GM12891 (cell line): Measurements from ENCODE around the gene DNER.

Source experiments
- POLR2A ChIP-seq: IDR thresholded peaks from 2 replicates; pipeline ENCODE4 v1.6.1; 2011; ENCODE audit warnings: low read depth, low read length, control low read depth
- POLR2AphosphoS5 ChIP-seq: IDR thresholded peaks from 2 replicates; pipeline ENCODE4 v1.6.1; 2011; ENCODE audit warnings: low read depth, low read length, control low read depth
- TAF1 ChIP-seq: IDR thresholded peaks from 2 replicates; pipeline ENCODE4 v1.6.1; 2011; ENCODE audit warnings: low read depth, low read length, control low read depth

DNA sequence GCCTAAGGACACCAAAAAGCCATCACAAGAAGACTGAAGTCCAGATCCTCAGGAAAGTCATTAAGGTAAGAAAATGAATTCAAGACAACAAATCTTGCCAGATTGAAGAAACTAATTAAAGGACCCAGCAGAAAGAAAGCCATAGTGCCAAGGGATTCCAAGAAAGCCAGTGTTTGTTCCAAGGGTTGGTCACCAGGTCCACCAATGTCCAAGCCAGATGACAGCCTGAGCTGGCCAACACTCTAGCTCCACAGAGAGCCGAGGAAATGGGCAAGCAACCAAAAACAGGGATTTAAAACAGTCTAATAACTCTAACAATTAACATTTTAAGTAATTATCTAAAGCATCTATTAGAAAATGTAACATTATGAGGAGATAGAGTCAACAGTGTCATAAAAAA lies 49.2 kb downstream of the DNER start:
- TF ChIP-seq POLR2AphosphoS5 = no peak
- no peak for TF ChIP-seq POLR2A
- no peak for TF ChIP-seq TAF1
